ENCODE results near the gene FEZF1. TPM values are rescaled to one million over a fixed set of nuclear protein-coding genes. Genes with fewer than 3 reads are reported as not detected.
A peak's percentile ranks its signal among the peaks of the same experiment; 100 is the strongest.

The FEZF1 gene
- total and polyA plus RNA-seq, 2 of the 13 experiments (the other 11 are each of a cell fraction or from before 2014, with no cell fraction given), result not detected

GRCh38 chr7:122299624-122300210, 4.8 kb downstream of the FEZF1 start:
- Histone ChIP-seq H3K27ac (ENCODE audit: extremely low read length, insufficient read depth, low read length) (no peak overlapping the region), H3K4me2 (ENCODE audit: low read depth, low read length) (peak overlapping the region; percentile 61), H4K20me1 (ENCODE audit: insufficient read depth, low read length) (no peaks in the 10 kb centered on the region), H3K9ac (ENCODE audit: insufficient read depth, low read depth, low read length) (no peak overlapping the region), H3K9me3 (ENCODE audit: low read length) (no peaks in the 10 kb centered on the region), H3K4me3 (replicated peaks in 1 of 3; ENCODE audit: insufficient read depth in 1 of 3, low read depth in 2 of 3, low read length in 3 of 3) (peak overlapping the region in 2 of 3 experiments; percentile 47 to 68; a peak in 4 of 6 replicates), H3K27me3 (ENCODE audit: control insufficient read depth in 1 of 2, insufficient read depth in 2 of 2, low read length in 2 of 2) (peaks cover 9 to 56% of the 10 kb centered on the region in 2 experiments), H3K79me2 (ENCODE audit: insufficient read depth, low read length) (no peaks in the 10 kb centered on the region), H3K4me1 (ENCODE audit: insufficient read depth, low read length) (peaks cover 7% of the 10 kb centered on the region; the same call in 1 of the 2 replicates), H3K36me3 (replicated peaks in 1 of 2; ENCODE audit: control insufficient read depth in 1 of 2, insufficient read depth in 2 of 2, low read length in 2 of 2) (no peaks in the 10 kb centered on the region), H2AFZ (ENCODE audit: low read length) (no peak overlapping the region)
- no TSS peak for BruUV-seq (replicated peaks)
- peak; percentile 54 for ATAC-seq
- no peak for DNase-seq (ENCODE audit: low spot score)
- POLR2A ChIA-PET, result interaction anchor here (1.0 kb wide), 1 partner anchor 17 kb away, joined by 3 read pairs; no protein-coding TSS in a partner anchor
- no peak for FAIRE-seq
- CTCF ChIA-PET (ENCODE audit: low intra/inter-chr PET ratio, low total read pairs), result no interaction called here
- in situ Hi-C loops (cut with HindIII; ENCODE audit: extremely low pct_ligation_motif_present, low pct_unique_long_range_greater_than_20kb) (no loop called here), intact Hi-C loops (cut with micrococcal nuclease; ENCODE audit: unreplicated experiment) (loop anchor here (5.0 kb wide), 1 partner anchor 233 kb away; no protein-coding TSS in a partner anchor)
- 43% methylated on average over 21 of the region's 32 CpGs for WGBS (ENCODE audit: low lambda C conversion rate)
- TF ChIP-seq REXO4 (CRISPR knock-in tag; IDR thresholded peaks at IDR 0.05; ENCODE audit: borderline replicate concordance), result no peak
- no peak for TF ChIP-seq MED13 (CRISPR knock-in tag; IDR thresholded peaks at IDR 0.05)
- 0 out of 2 replicates have a peak, but pooled peaks have one; percentile 38 for TF ChIP-seq MTF2 (CRISPR knock-in tag; IDR thresholded peaks at IDR 0.05; ENCODE audit: borderline replicate concordance)
- no peak for TF ChIP-seq ZNF619 (CRISPR knock-in tag; IDR thresholded peaks at IDR 0.05)
- TF ChIP-seq ZBED4 (CRISPR knock-in tag; IDR thresholded peaks at IDR 0.05; ENCODE audit: borderline replicate concordance), result no peak
- TF ChIP-seq PHF20 (CRISPR knock-in tag; IDR thresholded peaks at IDR 0.05), result 0 out of 2 replicates have a peak, but pooled peaks have one; percentile 22
- no peak for TF ChIP-seq ZNF841 (CRISPR knock-in tag; IDR thresholded peaks at IDR 0.05; ENCODE audit: borderline replicate concordance)
- TF ChIP-seq ARID4A (CRISPR knock-in tag; IDR thresholded peaks at IDR 0.05; ENCODE audit: borderline replicate concordance), result 0 out of 2 replicates have a peak, but pooled peaks have one; percentile 14

Measured in HepG2 (cell line).